GM13976 (cell line): ENCODE measurements around the gene CCDC88B.

Experiments
- DNase-seq: peaks from one replicate; pipeline ENCODE4 v3.0.0; 2012; ENCODE audit warnings: low spot score
- CTCF ChIP-seq: IDR thresholded peaks from 2 replicates; pipeline ENCODE4 v1.5.1; 2012; ENCODE audit warnings: borderline replicate concordance, mild to moderate bottlenecking; ENCODE audit not compliant: insufficient read depth; ENCODE audit errors: extremely low read depth, missing control alignments, control extremely low read depth
- in situ Hi-C: fragments of 300-500 bp; cut with MboI; formaldehyde crosslinking; loops from one replicate; pipeline ENCODE4 v1.12.0; 2022; ENCODE audit warnings: low sequenced_read_pairs, mixed read lengths, inconsistent platforms; ENCODE audit not compliant: unreplicated experiment

The CCDC88B gene

GRCh38 chr11:64383580-64383979 lies 43.6 kb downstream of the CCDC88B start:
- in situ Hi-C loops, result no loop called here
- TF ChIP-seq CTCF, result no peak
- no peak for DNase-seq

- no peak for TF ChIP-seq CTCF
- DNase-seq, result no peak
- in situ Hi-C loops, result no loop called here
Observed at GRCh38 chr11:64384028-64384737, 44.2 kb downstream of the CCDC88B start.

- no peak for TF ChIP-seq CTCF
- DNase-seq, result no peak
- in situ Hi-C loops, result no loop called here
Observed at GRCh38 chr11:64384981-64385944, 45.3 kb downstream of the CCDC88B start.

GRCh38 chr11:64385945-64386704 lies 46.1 kb downstream of the CCDC88B start:
- in situ Hi-C loops, result no loop called here
- DNase-seq, result no peak
- no peak for TF ChIP-seq CTCF

- in situ Hi-C loops, result no loop called here
- no peak for TF ChIP-seq CTCF
- no peak for DNase-seq
Observed at GRCh38 chr11:64387916-64388315, 47.9 kb downstream of the CCDC88B start.

GRCh38 chr11:64388894-64389293 lies 48.9 kb downstream of the CCDC88B start:
- in situ Hi-C loops, result no loop called here
- TF ChIP-seq CTCF, result no peak
- DNase-seq, result no peak
